OCI-M1 (cell line): ENCODE results near the gene LNPEP.

Source experiments
- DNase-seq: peaks from one replicate; lab custom pipeline; 2025; lab: John Stamatoyannopoulos, UW

Gene LNPEP

DNA sequence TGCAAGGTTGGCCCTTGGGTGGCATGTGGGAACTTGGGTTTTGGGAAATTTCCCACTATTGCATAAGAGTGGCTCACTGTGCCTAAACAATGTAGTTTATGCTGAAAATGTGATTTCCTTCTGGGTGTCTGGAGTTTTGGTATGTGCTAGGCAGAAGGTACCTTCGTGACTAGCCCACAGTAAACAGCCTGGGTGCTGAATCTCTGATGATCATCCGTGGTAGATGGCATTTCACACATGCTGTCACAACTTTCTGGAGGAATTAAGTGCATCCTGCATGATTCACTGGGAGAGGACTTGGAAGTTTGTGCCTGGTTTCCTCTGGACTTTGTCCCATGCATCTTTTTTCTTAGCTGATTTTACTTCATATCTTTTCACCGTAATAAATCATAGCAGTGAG is 64.5 kb downstream of the LNPEP start:
- DNase-seq: no peak

DNA sequence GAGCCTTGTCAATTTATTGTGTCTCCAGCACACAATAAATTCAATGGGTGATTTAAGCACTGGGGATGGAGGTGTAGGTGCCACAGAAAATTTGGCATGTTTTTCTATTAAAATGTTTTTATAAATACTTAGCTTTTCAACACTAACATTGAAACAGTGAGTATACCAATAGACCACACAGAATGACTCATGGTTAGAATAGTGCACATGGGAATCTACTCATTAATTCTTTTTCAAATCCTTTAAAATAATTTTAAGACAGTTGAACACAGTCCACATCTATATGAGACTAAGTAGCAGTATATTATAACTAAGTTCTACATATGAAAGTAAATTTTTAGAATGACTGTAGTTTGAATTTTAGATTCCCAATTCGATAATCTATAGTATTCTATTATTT is 67.1 kb downstream of the LNPEP start:
- DNase-seq: no peak

GRCh38 chr5:97004423-97005060 is 68.7 kb downstream of the LNPEP start:
- peak; percentile 60 for DNase-seq

DNA sequence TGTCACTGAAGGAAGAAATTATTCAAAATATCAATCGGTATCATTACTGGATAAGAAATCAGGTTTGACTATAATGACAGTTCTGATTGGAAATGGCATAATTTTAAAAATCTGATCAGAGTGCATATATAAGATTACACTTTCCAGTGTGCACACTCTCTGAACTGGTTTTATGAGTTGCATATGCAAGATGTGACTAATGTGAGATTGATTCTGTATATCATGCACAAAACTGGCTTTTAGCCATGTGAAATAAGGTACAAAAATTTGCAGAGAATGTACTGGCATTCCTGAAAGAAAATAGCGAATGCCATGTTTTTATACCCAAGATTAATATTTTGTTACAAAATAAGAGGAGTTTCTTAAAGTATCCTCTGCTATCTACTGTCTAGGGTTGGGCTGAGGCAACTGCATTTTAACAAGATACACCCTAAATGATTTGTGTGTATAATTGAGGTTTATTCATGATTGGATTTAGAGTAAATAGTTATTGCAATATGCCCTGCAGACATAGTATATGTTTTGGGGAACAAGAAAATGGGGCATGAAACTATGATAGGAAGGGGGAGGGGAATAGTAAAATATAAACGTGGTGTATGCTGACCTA is 70.7 kb downstream of the LNPEP start:
- DNase-seq: no peak

GRCh38 chr5:97009212-97009898 is 73.5 kb downstream of the LNPEP start:
- DNase-seq: peak; percentile 96

GRCh38 chr5:97009921-97010320 is 74.0 kb downstream of the LNPEP start:
- peak; percentile 52 for DNase-seq

DNA sequence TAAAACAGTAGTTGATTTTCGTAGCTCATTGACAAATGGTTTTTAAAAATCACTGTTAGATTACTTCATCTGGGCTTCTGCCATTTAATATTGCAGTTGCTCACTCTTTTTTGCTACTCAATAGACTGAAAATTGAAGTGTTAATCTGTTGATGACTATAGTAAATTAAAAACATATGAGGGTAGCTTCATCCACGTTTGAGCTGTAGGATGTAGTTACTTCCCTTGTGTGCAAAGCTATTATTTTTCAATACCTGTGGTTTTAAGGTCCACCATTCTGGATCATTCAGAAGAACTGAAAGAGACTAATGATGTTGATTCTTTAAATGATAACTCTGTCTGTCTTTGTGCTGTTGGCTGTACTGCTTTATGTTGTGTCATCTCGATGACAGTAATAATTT is 74.7 kb downstream of the LNPEP start:
- no peak for DNase-seq

DNA sequence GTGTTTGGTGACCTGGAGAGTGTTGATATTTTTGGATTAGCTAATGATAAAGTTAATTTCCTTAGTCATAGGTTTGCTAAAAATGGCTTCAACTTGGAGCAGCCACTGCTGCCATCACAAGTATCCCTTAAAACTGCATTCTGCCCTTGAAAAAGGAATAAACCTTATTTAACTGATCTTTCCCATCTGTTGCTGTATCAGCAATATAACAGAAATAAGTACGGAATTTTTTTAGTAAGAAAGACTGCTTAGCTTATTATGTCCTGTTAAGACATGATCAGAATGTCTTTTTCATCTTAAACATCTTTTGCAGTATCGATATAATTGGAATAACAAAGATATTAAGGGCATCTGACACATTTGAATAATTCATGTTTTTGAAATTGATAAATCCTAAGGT is 75.7 kb downstream of the LNPEP start:
- no peak for DNase-seq

DNA sequence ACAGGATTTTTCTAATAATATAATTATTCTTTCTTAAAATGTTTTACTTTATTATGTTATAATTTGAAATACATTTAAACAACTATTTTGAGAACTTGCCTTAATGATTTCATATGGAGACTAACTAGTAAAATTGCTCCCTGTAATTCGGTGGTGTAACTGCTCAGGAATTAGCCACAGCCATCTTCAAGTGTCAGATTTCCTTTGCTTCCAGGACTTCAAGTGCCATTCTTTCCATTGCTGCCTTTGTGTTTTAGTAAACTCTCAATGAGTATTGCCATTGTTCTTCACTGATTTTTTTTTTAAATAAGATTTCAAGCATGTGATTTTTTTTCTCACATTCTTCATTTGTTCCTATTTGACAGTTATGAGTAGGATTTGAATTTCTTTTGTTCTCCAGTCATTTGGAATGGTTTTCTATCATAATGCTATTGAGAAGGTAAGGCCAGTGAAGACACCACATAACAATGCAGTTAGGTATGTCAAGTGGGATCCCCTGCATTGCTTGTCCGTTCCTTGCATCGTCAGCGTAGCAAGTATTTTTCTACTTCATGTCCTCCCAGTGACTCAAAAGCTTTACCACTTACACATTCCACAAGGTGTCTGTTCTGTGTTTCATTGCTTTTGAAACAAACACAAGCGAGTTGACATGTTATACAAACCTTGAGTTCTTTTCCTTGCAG is 83.7 kb downstream of the LNPEP start:
- DNase-seq: no peak

DNA sequence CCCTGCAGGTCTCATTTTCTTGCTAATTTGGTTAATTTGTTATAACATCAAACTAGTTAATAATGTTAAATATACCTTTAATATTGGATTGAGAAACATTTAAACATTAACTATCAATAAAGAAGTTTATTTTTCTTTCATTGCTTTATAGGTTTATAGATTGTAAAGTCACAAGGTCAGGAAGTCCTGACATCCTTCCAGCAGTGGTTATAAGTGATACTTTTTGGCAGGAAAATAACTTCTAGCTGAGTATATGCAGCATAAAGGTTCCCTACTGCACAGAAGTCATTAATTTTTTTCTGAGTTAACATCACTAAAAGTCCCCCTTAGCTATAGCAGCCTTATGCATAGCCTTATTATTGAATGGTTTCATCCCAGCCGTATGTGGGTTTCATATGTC is 85.5 kb downstream of the LNPEP start:
- no peak for DNase-seq

GRCh38 chr5:97022898-97023297 is 87.0 kb downstream of the LNPEP start:
- DNase-seq: peak; percentile 49

DNA sequence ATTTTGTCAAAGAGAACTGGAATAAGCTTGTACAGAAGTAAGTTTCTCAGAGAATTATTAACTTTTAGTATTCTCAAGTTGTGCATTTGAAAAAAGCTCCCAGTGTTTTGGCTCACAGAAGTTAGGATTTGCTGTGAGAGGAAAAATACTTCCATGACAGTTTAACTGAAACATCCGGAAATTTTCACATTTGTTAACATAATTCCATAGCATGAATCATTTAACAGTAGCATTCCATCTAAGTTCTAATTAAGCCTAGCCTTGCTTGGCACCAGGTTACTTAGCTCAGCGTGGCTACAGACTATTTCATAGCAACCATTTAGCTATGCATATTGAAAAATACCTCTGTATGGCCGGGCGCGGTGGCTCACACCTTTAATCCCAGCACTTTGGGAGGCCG is 90.8 kb downstream of the LNPEP start:
- no peak for DNase-seq

GRCh38 chr5:97037819-97038218 is 101.9 kb downstream of the LNPEP start:
- no peak for DNase-seq

GRCh38 chr5:97041239-97041638 is 105.4 kb downstream of the LNPEP start:
- DNase-seq: peak; percentile 29

DNA sequence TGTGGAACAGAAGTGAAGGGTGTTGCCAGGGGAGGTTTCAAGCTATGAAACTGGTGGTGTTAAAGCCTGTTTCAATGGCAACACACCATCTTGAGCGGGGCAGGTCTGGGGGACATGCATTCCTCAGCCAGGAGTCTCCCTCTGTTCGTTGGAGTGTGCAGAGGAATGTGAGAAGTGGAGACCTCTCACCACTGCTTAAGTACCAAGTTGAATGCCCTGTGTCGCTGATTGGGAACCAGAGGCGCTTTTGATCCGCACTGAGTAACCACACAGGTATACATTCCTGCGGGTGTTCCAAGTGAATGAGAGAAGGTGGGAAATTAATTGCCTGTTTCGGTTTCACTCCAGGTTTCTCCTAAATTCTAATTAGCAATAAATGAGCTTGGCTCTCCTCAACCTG is 107.1 kb downstream of the LNPEP start:
- DNase-seq: no peak

- no peak for DNase-seq
Observed at GRCh38 chr5:97043511-97043910, 107.6 kb downstream of the LNPEP start.

GRCh38 chr5:97044052-97044451 is 108.2 kb downstream of the LNPEP start:
- peak; percentile 28 for DNase-seq

GRCh38 chr5:97046270-97046982 is 110.5 kb downstream of the LNPEP start:
- peak; percentile 72 for DNase-seq

- DNase-seq: no peak
Observed at GRCh38 chr5:97047076-97047475, 111.2 kb downstream of the LNPEP start.

DNA sequence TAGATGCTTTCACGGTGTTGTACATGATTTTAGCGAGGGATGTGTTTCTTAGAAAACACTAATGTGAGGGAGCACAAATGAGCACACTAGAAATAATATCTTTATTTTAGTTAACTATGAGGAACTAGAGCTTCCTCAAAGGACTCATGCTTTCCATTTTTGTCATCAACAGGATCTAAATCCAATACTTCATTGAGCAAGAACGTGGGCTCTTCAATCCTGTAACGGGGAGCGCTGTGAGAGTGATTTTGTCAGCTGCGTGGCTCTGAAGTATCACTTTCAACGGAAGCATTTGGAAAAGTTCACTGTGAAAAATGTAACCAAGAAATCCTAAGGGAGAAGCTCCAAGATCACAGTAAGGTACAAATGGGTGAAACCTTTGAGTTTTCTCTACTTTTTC is 113.3 kb downstream of the LNPEP start:
- DNase-seq: no peak

- no peak for DNase-seq
Observed at GRCh38 chr5:97056263-97056662, 120.4 kb downstream of the LNPEP start.

DNA sequence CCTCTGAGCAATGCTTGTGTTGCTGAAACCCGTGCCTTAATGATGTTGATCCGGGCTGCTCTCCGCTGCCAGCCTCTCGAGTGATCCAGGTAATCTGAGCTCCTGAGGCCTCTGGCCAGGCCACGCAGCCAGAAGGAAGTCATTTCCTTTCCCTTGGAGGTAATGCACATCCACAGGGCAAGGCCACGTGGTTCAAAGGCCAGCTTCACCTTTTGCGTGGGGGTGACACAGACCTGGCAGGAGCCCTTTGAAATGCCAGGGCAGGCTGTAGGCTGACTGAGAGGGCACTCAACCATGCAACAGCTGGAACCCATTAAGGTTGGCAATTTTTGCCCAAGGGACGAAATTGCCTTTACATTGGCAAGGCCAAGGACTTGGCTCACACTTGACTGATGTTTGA is 126.2 kb downstream of the LNPEP start:
- DNase-seq: no peak
